Panc1 (cell line): ENCODE measurements around the gene IHH. TPM values are rescaled to one million over a fixed set of nuclear protein-coding genes. Genes with fewer than 3 reads are reported as not detected.

Source experiments
- ATAC-seq: fragments of 200-7000 bp; cut with Tn5 transposase; 2 replicates; pipeline ENCODE4 v1.9.1; 2020; ENCODE audit warnings: mild to moderate bottlenecking, moderate library complexity
- BruUV-seq: library from RNA; stranded (reverse); fragments of 400-500 nt; replicated peaks from 2 replicates; lab custom pipeline; 2021; lab: Mats Ljungman, UMichigan
- CTCF ChIA-PET: fragments of 300-600 bp; sonication (Branson Sonifier 250); formaldehyde crosslinking; loops from one replicate; lab custom pipeline; 2022; ENCODE audit warnings: antibody characterized with exemption; lab: Charles Lee
- POLR2A ChIA-PET: fragments of 300-600 bp; sonication (Branson Sonifier 250); formaldehyde crosslinking; loops from one replicate; lab custom pipeline; 2022; ENCODE audit warnings: antibody characterized with exemption; lab: Charles Lee
- DNase-seq: peaks from one replicate; pipeline ENCODE4 v3.0.0-alpha.2; 2010; ENCODE audit warnings: low read depth, low spot score
- H3K27ac ChIP-seq: 2 replicates; pipeline ENCODE4 v1.5.1; 2011; ENCODE audit warnings: mild to moderate bottlenecking, low read length, inconsistent platforms
- H3K27me3 ChIP-seq: fragments of 200-500 bp; sonication (Bioruptor generic); 2 replicates; pipeline ENCODE4 v1.6.0; 2014; ENCODE audit warnings: low read length, inconsistent platforms; ENCODE audit not compliant: control insufficient read depth, insufficient read depth
- H3K36me3 ChIP-seq: fragments of 200-500 bp; sonication (Bioruptor generic); 2 replicates; pipeline ENCODE4 v1.5.1; 2014; ENCODE audit warnings: inconsistent platforms, mild to moderate bottlenecking, low read length, moderate library complexity; ENCODE audit not compliant: control insufficient read depth, insufficient read depth
- H3K4me1 ChIP-seq: 2 replicates; pipeline ENCODE4 v1.5.1; 2011; ENCODE audit warnings: inconsistent platforms, mild to moderate bottlenecking, low read length, moderate library complexity; ENCODE audit not compliant: control insufficient read depth, insufficient read depth
- H3K4me3 ChIP-seq, 2 experiments: 2 replicates each; pipeline ENCODE4 v1.5.1; 2011 to 2012; ENCODE audit warnings: low read depth in 2 of 2, low read length in 2 of 2, mild to moderate bottlenecking in 2 of 2, inconsistent platforms in 1 of 2, moderate library complexity in 1 of 2
- H3K9me3 ChIP-seq: fragments of 200-500 bp; sonication (Bioruptor generic); 2 replicates; pipeline ENCODE4 v1.5.1; 2014; ENCODE audit warnings: low read depth, mild to moderate bottlenecking, inconsistent platforms, low read length, moderate library complexity; ENCODE audit not compliant: control insufficient read depth, insufficient read depth
- POLR2AphosphoS5 ChIP-seq: IDR thresholded peaks from 2 replicates; pipeline ENCODE4 v1.6.1; 2012; ENCODE audit warnings: mild to moderate bottlenecking, low read depth, low read length, moderate library complexity
- SIN3A ChIP-seq: IDR thresholded peaks from 2 replicates; pipeline ENCODE4 v1.6.1; 2012; ENCODE audit warnings: low read depth, mild to moderate bottlenecking, low read length, moderate library complexity, borderline replicate concordance; ENCODE audit not compliant: insufficient read depth
- TCF7L2 ChIP-seq: IDR thresholded peaks from 2 replicates; pipeline ENCODE4 v1.6.1; 2011; ENCODE audit warnings: mild to moderate bottlenecking, low read depth, low read length, inconsistent platforms
- in situ Hi-C: cut with HindIII; loops from 2 replicates; pipeline ENCODE4 v1.10.0; 2016; ENCODE audit warnings: low sequenced_read_pairs, low pct_unique_long_range_greater_than_20kb
- intact Hi-C: fragments of 100-400 bp; cut with micrococcal nuclease; formaldehyde crosslinking; loops from one replicate; pipeline ENCODE4 v1.10.0; 2022; ENCODE audit not compliant: unreplicated experiment
- total RNA-seq: library from RNA; stranded (reverse); gene quantifications from one replicate; pipeline ENCODE4 v1.2.1, GENCODE V29; 2021; ENCODE audit not compliant: unreplicated experiment
- TF ChIP-seq, protein P1 (sequence below), 2 experiments: IDR thresholded peaks; 2 replicates each; pipeline ENCODE4 v1.6.1; 2011 to 2012; ENCODE audit warnings: low read depth in 2 of 2, control low read depth in 1 of 2, low read length in 1 of 2, mild to moderate bottlenecking in 1 of 2, moderate library complexity in 1 of 2; ENCODE audit not compliant: insufficient read depth in 1 of 2
- TF ChIP-seq, protein P2 (sequence below): fragments of 450-650 bp; IDR thresholded peaks from 2 replicates; pipeline ENCODE4 v1.5.1; 2017; ENCODE audit warnings: mild to moderate bottlenecking

IHH gene
- total RNA-seq, 1 experiment from 2014 or later: 0.23 TPM

DNA sequence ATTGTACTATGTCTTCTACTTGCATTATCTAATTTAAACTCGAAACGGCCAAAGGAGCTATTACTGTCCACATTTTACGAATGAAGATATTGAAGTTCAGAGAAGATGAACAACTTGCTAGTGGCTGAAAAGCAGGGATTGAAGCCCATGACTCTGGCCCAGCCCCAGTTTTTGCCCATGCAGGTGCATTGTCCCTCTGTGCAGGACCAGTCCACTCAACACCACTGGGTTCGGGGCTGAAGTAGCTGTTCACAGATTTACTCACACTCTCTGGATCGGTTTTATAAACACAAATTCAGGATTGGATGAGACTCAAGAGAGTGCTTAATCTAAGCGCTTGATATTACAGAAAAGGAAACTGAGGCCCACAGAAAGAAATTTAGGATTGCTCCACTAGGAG is 1.4 kb upstream of the IHH start:
- in situ Hi-C loops (no loop called here), intact Hi-C loops (no loop called here)
- H3K36me3 ChIP-seq: no peaks in the 10 kb centered on the region
- DNase-seq (no peak), ATAC-seq (no peak)
- no peaks in the 10 kb centered on the region for H3K9me3 ChIP-seq
- ChIA-PET POLR2A (no interaction called here), CTCF (interaction anchor here (1.5 kb wide), 1 partner anchor 32 kb away, joined by 5 read pairs; no protein-coding TSS in a partner anchor)
- no TSS peak for BruUV-seq
- no peak overlapping the region for H3K4me3 ChIP-seq
- H3K27me3 ChIP-seq: peaks cover 30% of the 10 kb centered on the region
- TF ChIP-seq SIN3A: no peak
- TF ChIP-seq, protein P1, sequence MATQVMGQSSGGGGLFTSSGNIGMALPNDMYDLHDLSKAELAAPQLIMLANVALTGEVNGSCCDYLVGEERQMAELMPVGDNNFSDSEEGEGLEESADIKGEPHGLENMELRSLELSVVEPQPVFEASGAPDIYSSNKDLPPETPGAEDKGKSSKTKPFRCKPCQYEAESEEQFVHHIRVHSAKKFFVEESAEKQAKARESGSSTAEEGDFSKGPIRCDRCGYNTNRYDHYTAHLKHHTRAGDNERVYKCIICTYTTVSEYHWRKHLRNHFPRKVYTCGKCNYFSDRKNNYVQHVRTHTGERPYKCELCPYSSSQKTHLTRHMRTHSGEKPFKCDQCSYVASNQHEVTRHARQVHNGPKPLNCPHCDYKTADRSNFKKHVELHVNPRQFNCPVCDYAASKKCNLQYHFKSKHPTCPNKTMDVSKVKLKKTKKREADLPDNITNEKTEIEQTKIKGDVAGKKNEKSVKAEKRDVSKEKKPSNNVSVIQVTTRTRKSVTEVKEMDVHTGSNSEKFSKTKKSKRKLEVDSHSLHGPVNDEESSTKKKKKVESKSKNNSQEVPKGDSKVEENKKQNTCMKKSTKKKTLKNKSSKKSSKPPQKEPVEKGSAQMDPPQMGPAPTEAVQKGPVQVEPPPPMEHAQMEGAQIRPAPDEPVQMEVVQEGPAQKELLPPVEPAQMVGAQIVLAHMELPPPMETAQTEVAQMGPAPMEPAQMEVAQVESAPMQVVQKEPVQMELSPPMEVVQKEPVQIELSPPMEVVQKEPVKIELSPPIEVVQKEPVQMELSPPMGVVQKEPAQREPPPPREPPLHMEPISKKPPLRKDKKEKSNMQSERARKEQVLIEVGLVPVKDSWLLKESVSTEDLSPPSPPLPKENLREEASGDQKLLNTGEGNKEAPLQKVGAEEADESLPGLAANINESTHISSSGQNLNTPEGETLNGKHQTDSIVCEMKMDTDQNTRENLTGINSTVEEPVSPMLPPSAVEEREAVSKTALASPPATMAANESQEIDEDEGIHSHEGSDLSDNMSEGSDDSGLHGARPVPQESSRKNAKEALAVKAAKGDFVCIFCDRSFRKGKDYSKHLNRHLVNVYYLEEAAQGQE (IDR thresholded peaks at IDR 0.05; ENCODE audit: insufficient read depth in 1 of 2, low read depth in 2 of 2, low read length in 1 of 2): no peak
- TF ChIP-seq POLR2AphosphoS5: no peak
- TF ChIP-seq, protein P2, sequence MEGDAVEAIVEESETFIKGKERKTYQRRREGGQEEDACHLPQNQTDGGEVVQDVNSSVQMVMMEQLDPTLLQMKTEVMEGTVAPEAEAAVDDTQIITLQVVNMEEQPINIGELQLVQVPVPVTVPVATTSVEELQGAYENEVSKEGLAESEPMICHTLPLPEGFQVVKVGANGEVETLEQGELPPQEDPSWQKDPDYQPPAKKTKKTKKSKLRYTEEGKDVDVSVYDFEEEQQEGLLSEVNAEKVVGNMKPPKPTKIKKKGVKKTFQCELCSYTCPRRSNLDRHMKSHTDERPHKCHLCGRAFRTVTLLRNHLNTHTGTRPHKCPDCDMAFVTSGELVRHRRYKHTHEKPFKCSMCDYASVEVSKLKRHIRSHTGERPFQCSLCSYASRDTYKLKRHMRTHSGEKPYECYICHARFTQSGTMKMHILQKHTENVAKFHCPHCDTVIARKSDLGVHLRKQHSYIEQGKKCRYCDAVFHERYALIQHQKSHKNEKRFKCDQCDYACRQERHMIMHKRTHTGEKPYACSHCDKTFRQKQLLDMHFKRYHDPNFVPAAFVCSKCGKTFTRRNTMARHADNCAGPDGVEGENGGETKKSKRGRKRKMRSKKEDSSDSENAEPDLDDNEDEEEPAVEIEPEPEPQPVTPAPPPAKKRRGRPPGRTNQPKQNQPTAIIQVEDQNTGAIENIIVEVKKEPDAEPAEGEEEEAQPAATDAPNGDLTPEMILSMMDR: no peak
- TF ChIP-seq TCF7L2: no peak
- H3K27ac ChIP-seq: no peak overlapping the region
- peaks cover 21% of the 10 kb centered on the region for H3K4me1 ChIP-seq

DNA sequence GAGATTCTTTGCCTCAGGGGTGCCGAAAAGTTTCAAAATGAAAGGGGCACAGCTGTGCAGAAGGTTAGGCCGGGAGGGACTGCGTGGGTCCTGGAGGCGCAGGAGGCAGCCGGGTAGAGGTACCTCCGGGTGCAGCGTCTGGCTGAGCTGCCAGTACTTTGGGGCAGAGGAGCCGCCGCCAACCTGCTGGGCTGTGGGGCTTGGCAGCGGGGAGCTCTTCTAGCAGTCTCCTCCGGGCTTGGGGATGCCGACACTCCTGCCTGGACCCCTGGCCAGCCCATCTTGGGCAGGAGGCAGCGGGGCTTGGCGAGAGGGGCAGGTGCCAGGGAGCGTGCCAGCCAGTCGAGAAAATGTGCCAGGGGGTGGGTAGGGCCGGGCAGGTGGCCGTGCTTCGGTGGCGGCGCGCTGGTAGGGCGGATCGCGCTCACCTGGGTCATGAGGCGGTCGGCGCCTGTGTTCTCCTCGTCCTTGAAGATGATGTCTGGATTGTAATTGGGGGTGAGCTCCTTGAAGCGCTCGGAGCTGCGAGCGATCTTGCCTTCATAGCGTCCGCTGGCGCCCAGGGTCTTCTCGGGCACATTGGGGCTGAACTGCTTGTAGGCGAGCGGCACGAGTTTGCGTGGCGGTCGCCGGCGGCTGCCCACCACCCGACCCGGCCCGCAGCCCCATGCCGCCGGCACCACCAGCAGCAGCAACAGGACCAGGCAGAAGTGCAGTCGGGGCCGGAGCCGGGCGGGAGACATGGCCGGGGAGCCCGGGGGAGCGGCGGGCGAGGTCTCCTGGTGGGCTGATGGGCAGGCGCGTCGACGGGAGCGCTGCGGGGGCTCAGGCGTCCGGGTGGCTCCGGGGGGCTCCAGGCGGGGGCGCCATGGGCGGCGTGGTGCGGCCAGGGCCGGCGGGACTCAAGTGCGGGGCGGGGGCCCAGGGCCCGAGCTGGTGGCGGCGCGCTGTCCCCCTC is 717 bp downstream of the IHH start:
- in situ Hi-C loops (no loop called here), intact Hi-C loops (loop anchor here (5.0 to 10.0 kb wide), 3 partner anchors 57 to 245 kb away; partner anchors contain the start of gene PTPRN)
- ChIA-PET CTCF (interaction anchor here (0.6 to 2.7 kb wide), 5 partner anchors 30 to 95 kb away, joined by 3 to 17 read pairs (median 5); no protein-coding TSS in a partner anchor), POLR2A (interaction anchor here (1.2 kb wide), 1 partner anchor 17 kb away, joined by 19 read pairs; no protein-coding TSS in a partner anchor)
- no peaks in the 10 kb centered on the region for H3K9me3 ChIP-seq
- peak; percentile 22; the same call in 1 of the 2 replicates for ATAC-seq
- no peaks in the 10 kb centered on the region for H3K36me3 ChIP-seq
- no peak for TF ChIP-seq TCF7L2
- TF ChIP-seq SIN3A: no peak
- TF ChIP-seq POLR2AphosphoS5: no peak
- TF ChIP-seq, protein P2: no peak
- TF ChIP-seq, protein P1 (IDR thresholded peaks at IDR 0.05; ENCODE audit: insufficient read depth in 1 of 2, low read depth in 2 of 2, low read length in 1 of 2): no peak
- H3K27ac ChIP-seq: no peak overlapping the region
- BruUV-seq: no TSS peak
- no peak for DNase-seq
- H3K4me1 ChIP-seq: peaks cover 21% of the 10 kb centered on the region
- peak overlapping the region; percentile 18 to 37; a peak in 3 of 4 replicates for H3K4me3 ChIP-seq
- peaks cover 30% of the 10 kb centered on the region for H3K27me3 ChIP-seq
